ENCODE data around the gene DDX4.

Gene DDX4

DNA sequence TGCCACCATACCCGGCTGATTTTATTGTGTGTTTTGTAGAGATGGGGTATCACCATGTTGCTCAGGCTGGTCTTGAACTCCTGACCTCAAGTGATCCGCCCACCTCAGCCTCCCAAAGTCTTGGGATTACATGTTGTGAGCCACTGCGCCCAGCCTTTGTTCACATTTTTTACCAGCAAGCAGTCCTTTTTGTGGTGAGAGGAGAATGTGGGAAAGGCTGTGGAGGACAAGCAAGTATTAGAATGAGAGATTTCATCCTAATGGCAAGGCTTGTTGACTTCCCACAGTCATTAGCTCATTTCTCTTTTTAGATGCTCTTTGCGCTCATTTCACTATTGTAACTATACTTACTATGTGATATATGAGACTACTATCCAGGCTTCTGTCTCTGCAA lies 119.4 kb downstream of the DDX4 start:
- CTCF ChIA-PET: interaction anchor here (0.6 kb wide), 1 partner anchor 155 kb away, joined by 3 read pairs; no protein-coding TSS in a partner anchor
- no peak overlapping the region for H3K4me3 ChIP-seq (ENCODE audit: low read depth, low read length)
- TF ChIP-seq ZNF146 (tag by site-specific recombination; IDR thresholded peaks at IDR 0.05) (no peak), ZNF76 (tag by site-specific recombination; IDR thresholded peaks at IDR 0.05; ENCODE audit: borderline replicate concordance, low read depth) (no peak), ZNF274 (IDR thresholded peaks at IDR 0.05; ENCODE audit: low read length) (no peak), ZNF274 (tag by site-specific recombination; IDR thresholded peaks at IDR 0.05; ENCODE audit: borderline replicate concordance) (no peak), OSR2 (tag by site-specific recombination; IDR thresholded peaks at IDR 0.05) (no peak), ZNF292 (tag by site-specific recombination; IDR thresholded peaks at IDR 0.05; ENCODE audit: borderline replicate concordance, low read depth) (no peak), KLF16 (tag by site-specific recombination; IDR thresholded peaks at IDR 0.05) (no peak), ZNF169 (tag by site-specific recombination; IDR thresholded peaks at IDR 0.05) (no peak), ZNF2 (tag by site-specific recombination; IDR thresholded peaks at IDR 0.05) (no peak), ZNF585B (tag by site-specific recombination; IDR thresholded peaks at IDR 0.05) (no peak), ZNF830 (tag by site-specific recombination; IDR thresholded peaks at IDR 0.05; ENCODE audit: low read depth) (no peak), OVOL3 (tag by site-specific recombination; IDR thresholded peaks at IDR 0.05) (no peak), ZNF654 (tag by site-specific recombination; IDR thresholded peaks at IDR 0.05; ENCODE audit: low read depth) (no peak), ZIC2 (tag by site-specific recombination; IDR thresholded peaks at IDR 0.05) (no peak), ZNF670 (tag by site-specific recombination; IDR thresholded peaks at IDR 0.05; ENCODE audit: low read depth) (no peak), ZNF133 (tag by site-specific recombination; IDR thresholded peaks at IDR 0.05) (no peak), ZNF521 (tag by site-specific recombination; IDR thresholded peaks at IDR 0.05) (no peak), ZNF426 (tag by site-specific recombination; IDR thresholded peaks at IDR 0.05) (no peak)
- TF ChIP-seq, protein P1, sequence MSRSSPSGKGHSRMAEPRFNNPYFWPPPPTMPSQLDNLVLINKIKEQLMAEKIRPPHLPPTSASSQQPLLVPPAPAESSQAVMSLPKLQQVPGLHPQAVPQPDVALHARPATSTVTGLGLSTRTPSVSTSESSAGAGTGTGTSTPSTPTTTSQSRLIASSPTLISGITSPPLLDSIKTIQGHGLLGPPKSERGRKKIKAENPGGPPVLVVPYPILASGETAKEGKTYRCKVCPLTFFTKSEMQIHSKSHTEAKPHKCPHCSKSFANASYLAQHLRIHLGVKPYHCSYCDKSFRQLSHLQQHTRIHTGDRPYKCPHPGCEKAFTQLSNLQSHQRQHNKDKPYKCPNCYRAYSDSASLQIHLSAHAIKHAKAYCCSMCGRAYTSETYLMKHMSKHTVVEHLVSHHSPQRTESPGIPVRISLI (tag by site-specific recombination; IDR thresholded peaks at IDR 0.05): no peak
- TF ChIP-seq, protein P2, sequence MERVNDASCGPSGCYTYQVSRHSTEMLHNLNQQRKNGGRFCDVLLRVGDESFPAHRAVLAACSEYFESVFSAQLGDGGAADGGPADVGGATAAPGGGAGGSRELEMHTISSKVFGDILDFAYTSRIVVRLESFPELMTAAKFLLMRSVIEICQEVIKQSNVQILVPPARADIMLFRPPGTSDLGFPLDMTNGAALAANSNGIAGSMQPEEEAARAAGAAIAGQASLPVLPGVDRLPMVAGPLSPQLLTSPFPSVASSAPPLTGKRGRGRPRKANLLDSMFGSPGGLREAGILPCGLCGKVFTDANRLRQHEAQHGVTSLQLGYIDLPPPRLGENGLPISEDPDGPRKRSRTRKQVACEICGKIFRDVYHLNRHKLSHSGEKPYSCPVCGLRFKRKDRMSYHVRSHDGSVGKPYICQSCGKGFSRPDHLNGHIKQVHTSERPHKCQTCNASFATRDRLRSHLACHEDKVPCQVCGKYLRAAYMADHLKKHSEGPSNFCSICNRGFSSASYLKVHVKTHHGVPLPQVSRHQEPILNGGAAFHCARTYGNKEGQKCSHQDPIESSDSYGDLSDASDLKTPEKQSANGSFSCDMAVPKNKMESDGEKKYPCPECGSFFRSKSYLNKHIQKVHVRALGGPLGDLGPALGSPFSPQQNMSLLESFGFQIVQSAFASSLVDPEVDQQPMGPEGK (tag by site-specific recombination; IDR thresholded peaks at IDR 0.05): no peak
- POLR2A ChIA-PET: no interaction called here
- no peak overlapping the region for H3K27ac ChIP-seq (ENCODE audit: extremely low read depth, low read depth, low read length)
- no peaks in the 10 kb centered on the region for H3K4me1 ChIP-seq (ENCODE audit: control insufficient read depth, insufficient read depth, low read length)
- no peaks in the 10 kb centered on the region for H3K9me3 ChIP-seq (ENCODE audit: control insufficient read depth, insufficient read depth, low read depth, low read length)
- H3K36me3 ChIP-seq (ENCODE audit: control insufficient read depth in 2 of 2, insufficient read depth in 1 of 2, low read length in 2 of 2): no peaks in the 10 kb centered on the region

DNA sequence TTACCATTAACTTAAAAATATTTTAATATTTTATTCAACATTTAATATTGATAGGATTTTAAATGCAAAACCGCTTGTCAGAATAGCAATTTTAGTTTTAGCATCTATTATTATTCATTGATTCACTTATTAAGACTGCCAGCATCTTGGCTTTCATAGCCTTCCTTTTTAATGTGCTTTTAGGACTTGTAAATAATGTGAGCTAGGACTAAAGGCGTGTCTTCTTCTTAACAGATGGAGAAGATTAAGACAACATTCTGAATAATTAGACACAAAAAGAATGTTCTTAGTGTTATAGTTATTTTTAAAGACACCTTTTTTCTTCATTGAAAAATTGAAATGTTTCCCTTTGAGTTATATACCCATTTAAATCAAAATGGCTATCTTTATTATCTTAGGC lies 120.2 kb downstream of the DDX4 start:
- Histone ChIP-seq H3K27ac (ENCODE audit: extremely low read depth, low read depth, low read length) (no peak overlapping the region), H3K36me3 (ENCODE audit: control insufficient read depth in 2 of 2, insufficient read depth in 1 of 2, low read length in 2 of 2) (no peaks in the 10 kb centered on the region), H3K4me1 (ENCODE audit: control insufficient read depth, insufficient read depth, low read length) (no peaks in the 10 kb centered on the region), H3K4me3 (ENCODE audit: low read depth, low read length) (no peak overlapping the region), H3K9me3 (ENCODE audit: control insufficient read depth, insufficient read depth, low read depth, low read length) (no peaks in the 10 kb centered on the region)
- ChIA-PET CTCF (interaction anchor here (0.6 kb wide), 1 partner anchor 9 kb away, joined by 3 read pairs; no protein-coding TSS in a partner anchor), POLR2A (no interaction called here)
- TF ChIP-seq ZNF302 (tag by site-specific recombination; IDR thresholded peaks at IDR 0.05; ENCODE audit: low read depth) (no peak), ZNF654 (tag by site-specific recombination; IDR thresholded peaks at IDR 0.05; ENCODE audit: low read depth) (no peak), MZF1 (tag by site-specific recombination; IDR thresholded peaks at IDR 0.05; ENCODE audit: borderline replicate concordance) (no peak), ZNF394 (tag by site-specific recombination; IDR thresholded peaks at IDR 0.05; ENCODE audit: borderline replicate concordance) (no peak), ZFP37 (tag by site-specific recombination; IDR thresholded peaks at IDR 0.05) (no peak), ZNF354C (tag by site-specific recombination; IDR thresholded peaks at IDR 0.05; ENCODE audit: borderline replicate concordance, low read depth) (no peak), PRDM1 (tag by site-specific recombination; IDR thresholded peaks at IDR 0.05) (no peak), ZNF202 (tag by site-specific recombination; IDR thresholded peaks at IDR 0.05; ENCODE audit: borderline replicate concordance) (no peak), IKZF3 (tag by site-specific recombination; IDR thresholded peaks at IDR 0.05) (no peak), WT1 (tag by site-specific recombination; IDR thresholded peaks at IDR 0.05) (no peak)
- TF ChIP-seq, protein P3, sequence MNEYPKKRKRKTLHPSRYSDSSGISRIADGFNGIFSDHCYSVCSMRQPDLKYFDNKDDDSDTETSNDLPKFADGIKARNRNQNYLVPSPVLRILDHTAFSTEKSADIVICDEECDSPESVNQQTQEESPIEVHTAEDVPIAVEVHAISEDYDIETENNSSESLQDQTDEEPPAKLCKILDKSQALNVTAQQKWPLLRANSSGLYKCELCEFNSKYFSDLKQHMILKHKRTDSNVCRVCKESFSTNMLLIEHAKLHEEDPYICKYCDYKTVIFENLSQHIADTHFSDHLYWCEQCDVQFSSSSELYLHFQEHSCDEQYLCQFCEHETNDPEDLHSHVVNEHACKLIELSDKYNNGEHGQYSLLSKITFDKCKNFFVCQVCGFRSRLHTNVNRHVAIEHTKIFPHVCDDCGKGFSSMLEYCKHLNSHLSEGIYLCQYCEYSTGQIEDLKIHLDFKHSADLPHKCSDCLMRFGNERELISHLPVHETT (tag by site-specific recombination; IDR thresholded peaks at IDR 0.05): no peak
- TF ChIP-seq, protein P4, sequence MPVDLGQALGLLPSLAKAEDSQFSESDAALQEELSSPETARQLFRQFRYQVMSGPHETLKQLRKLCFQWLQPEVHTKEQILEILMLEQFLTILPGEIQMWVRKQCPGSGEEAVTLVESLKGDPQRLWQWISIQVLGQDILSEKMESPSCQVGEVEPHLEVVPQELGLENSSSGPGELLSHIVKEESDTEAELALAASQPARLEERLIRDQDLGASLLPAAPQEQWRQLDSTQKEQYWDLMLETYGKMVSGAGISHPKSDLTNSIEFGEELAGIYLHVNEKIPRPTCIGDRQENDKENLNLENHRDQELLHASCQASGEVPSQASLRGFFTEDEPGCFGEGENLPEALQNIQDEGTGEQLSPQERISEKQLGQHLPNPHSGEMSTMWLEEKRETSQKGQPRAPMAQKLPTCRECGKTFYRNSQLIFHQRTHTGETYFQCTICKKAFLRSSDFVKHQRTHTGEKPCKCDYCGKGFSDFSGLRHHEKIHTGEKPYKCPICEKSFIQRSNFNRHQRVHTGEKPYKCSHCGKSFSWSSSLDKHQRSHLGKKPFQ (tag by site-specific recombination; IDR thresholded peaks at IDR 0.05): no peak

All from HEK293 (cell line).